H1 (cell line): ENCODE data around the gene C2CD5. TPM values are rescaled to one million over a fixed set of nuclear protein-coding genes. Genes with fewer than 3 reads are reported as not detected.

Source experiments
- CHD7 ChIP-seq: fragments of 300-600 bp; sonication (generic); IDR thresholded peaks from 2 replicates; pipeline ENCODE4 v1.7.1; 2012; ENCODE audit warnings: low read length, moderate library complexity, mild to moderate bottlenecking, inconsistent platforms; ENCODE audit not compliant: insufficient replicate concordance
- CREB1 ChIP-seq: IDR thresholded peaks from 2 replicates; pipeline ENCODE4 v1.6.1; 2012; ENCODE audit warnings: inconsistent platforms
- EZH2 ChIP-seq: fragments of 200-600 bp; sonication (generic); IDR thresholded peaks from 2 replicates; pipeline ENCODE4 v1.7.1; 2012; ENCODE audit warnings: low read depth, mild to moderate bottlenecking, moderate library complexity, low read length, inconsistent platforms; ENCODE audit not compliant: severe bottlenecking
- HDAC2 ChIP-seq, 2 experiments: fragments of 300-600 bp in 1 of 2; sonication (generic) in 1 of 2; IDR thresholded peaks; 2 replicates each; pipeline ENCODE4 v1.6.1; 2011 to 2012; ENCODE audit warnings: low read depth in 2 of 2, low read length in 2 of 2, mild to moderate bottlenecking in 2 of 2, moderate library complexity in 2 of 2, borderline replicate concordance in 1 of 2, inconsistent platforms in 1 of 2
- RAD21 ChIP-seq, 2 experiments: IDR thresholded peaks in 1 of 2; conservative IDR thresholded peaks in 1 of 2; 2 replicates each; pipeline ENCODE4 v1.6.1; 2011; ENCODE audit warnings: low read depth in 2 of 2, low read length in 2 of 2, improper control_type of control experiment in 1 of 2, inconsistent platforms in 1 of 2, mild to moderate bottlenecking in 1 of 2, moderate library complexity in 1 of 2
- SIX5 ChIP-seq: IDR thresholded peaks from 2 replicates; pipeline ENCODE4 v1.6.1; 2011; ENCODE audit warnings: mild to moderate bottlenecking, low read depth, low read length
- SP2 ChIP-seq: IDR thresholded peaks from 2 replicates; pipeline ENCODE4 v1.6.1; 2012; ENCODE audit warnings: mild to moderate bottlenecking, low read length, inconsistent platforms
- polyA plus RNA-seq, 7 experiments: library from polyadenylated mRNA; depleted of rRNA in 3 of 7; stranded (reverse) in 5 of 7; unstranded in 2 of 7; fragments of >200 nt in 5 of 7; fragments of 200-250 nt in 2 of 7; gene quantifications; 1 replicate in 5 of 7; 2 replicates in 1 of 7; 4 replicates in 1 of 7; pipeline versions ENCODE4 v1.2.1 to v1.2.3, GENCODE V29; 2011 to 2013; ENCODE audit warnings: missing spikeins in 2 of 7, mixed read lengths in 2 of 7
- total RNA-seq: library from RNA; stranded (reverse); fragmentation: NEBNext Ultra II Directional; extraction: Animal tissue kit (Norgen Biotek cat#: 25700); gene quantifications from 2 replicates; pipeline ENCODE4 v1.2.1, GENCODE V29; 2021

The C2CD5 gene
- total and polyA plus RNA-seq, 2 of the 8 experiments (the other 6 are each of a cell fraction or from before 2014, with no cell fraction given): 21.9 to 45.9 TPM

- TF ChIP-seq CHD7 (no peak), RAD21 (IDR thresholded peaks at IDR 0.05 in 1 of 2, conservative IDR thresholded peaks at IDR 0.05 in 1 of 2; ENCODE audit: low read depth in 2 of 2, low read length in 2 of 2) (no peak), SIX5 (no peak), HDAC2 (IDR thresholded peaks at IDR 0.05; ENCODE audit: borderline replicate concordance in 1 of 2, low read depth in 2 of 2, low read length in 2 of 2) (no peak), SP2 (no peak), CREB1 (no peak), EZH2 (no peak)
- TF ChIP-seq, all 59 proteins: peak for 0
Observed at GRCh38 chr12:22458298-22458937, 85.9 kb downstream of the C2CD5 start (continued).
